ENCODE data around the gene TBCCD1.

GRCh38 chr3:186506191-186506739 is 60.9 kb downstream of the TBCCD1 start:
- TF ChIP-seq, protein P1, sequence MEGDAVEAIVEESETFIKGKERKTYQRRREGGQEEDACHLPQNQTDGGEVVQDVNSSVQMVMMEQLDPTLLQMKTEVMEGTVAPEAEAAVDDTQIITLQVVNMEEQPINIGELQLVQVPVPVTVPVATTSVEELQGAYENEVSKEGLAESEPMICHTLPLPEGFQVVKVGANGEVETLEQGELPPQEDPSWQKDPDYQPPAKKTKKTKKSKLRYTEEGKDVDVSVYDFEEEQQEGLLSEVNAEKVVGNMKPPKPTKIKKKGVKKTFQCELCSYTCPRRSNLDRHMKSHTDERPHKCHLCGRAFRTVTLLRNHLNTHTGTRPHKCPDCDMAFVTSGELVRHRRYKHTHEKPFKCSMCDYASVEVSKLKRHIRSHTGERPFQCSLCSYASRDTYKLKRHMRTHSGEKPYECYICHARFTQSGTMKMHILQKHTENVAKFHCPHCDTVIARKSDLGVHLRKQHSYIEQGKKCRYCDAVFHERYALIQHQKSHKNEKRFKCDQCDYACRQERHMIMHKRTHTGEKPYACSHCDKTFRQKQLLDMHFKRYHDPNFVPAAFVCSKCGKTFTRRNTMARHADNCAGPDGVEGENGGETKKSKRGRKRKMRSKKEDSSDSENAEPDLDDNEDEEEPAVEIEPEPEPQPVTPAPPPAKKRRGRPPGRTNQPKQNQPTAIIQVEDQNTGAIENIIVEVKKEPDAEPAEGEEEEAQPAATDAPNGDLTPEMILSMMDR (IDR thresholded peaks at IDR 0.05), result no peak
- no peak for TF ChIP-seq POLR2A (IDR thresholded peaks at IDR 0.05)

Measured in heart left ventricle (tissue), 13 donors.